Activated gamma-delta T cell treated with anti-CD3 and anti-CD28 coated beads, Interleukin-2, amount 50 U/mL, for 16 hours (primary cell): ENCODE measurements around the gene BUB1B.

ENCODE experiments used
- DNase-seq: peaks from one replicate; pipeline ENCODE4 v3.0.0-alpha.2; 2020; ENCODE audit warnings: low read depth

The BUB1B gene

DNA sequence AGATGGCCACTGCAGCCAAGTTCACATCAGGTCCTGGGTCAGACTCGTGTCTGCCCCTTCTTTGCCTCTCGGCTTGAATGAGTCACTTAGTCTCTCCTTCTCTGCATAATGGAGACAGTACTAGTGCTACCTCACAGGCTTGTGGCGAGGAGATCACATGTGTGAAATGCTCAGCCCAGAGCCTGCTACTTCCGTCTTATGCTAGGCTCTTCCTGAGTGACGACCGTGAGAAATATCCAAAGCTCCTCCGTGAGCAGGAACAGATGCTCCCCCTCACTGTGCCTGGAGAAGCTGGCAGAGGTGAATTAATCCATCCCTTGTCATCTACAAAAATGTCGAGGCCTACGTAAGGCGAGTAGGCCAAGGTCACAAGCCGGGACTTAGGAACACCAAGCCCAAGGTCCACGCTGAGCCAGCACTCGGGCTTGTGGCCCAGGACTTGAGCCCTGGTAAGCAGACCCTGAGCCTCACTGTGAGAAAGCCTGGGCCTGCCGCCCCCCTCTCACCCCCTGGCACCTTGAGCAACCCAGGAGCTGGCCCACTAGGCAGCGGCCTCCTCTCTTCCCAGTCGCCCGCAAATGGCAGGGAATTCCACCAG is 95.9 kb downstream of the BUB1B start:
- DNase-seq, result no peak

DNA sequence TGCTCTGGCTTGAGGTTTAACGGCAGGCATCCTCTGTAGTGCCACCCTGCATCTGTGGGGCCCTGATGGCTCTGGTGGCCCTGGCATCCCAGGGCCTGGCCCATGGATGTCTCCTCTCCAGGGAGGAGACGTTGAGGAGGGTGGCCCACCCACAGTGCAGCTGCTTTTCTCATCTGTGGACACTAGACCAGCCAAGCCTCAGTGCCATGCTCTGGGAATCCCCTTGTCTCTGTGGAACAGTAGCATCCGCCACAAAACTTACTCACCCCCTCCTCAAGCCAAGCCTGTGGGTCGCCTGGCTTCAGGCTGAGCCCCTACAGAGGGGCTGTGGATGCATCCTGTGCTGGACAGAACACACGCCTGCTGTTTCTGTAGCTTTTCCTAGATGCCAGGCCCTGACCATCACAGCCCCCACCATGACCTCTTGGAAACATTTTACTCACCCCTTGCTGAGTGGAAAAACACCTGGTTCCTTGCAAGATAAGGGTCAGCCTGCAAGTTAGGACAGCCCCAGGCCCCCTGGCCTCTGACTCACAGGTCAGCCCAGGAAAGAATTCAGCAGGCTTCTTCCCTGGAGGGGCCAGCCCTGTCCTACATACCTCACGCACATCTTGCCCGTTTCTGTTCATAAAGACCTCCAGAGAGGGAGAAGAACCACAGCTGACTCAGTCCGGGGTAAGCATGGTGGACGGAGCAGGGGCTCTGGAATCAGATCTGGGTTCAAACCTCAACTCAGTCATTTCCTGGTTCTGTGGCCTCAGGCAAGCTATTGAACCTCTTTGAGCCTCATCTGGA is 97.0 kb downstream of the BUB1B start:
- no peak for DNase-seq

DNA sequence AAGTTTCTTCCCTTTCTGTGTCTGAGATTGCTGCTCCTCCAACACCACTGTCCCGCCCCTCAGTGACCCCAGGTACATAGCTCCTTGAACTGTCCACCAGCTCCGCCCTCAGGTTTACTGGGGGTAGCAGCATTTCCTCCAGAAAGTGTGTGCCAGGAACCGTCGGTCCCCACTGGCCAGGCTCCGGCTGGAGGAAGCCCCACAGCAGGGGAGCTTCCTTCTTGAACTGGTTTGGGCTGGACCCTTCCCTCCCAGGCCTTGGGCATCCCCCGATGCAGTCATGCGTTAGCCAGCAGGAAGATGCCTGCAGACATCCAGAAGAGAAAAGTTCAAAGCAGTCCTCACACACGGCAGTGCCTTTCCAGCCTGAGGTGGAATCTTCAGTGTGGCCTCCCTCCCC is 97.7 kb downstream of the BUB1B start:
- no peak for DNase-seq

DNA sequence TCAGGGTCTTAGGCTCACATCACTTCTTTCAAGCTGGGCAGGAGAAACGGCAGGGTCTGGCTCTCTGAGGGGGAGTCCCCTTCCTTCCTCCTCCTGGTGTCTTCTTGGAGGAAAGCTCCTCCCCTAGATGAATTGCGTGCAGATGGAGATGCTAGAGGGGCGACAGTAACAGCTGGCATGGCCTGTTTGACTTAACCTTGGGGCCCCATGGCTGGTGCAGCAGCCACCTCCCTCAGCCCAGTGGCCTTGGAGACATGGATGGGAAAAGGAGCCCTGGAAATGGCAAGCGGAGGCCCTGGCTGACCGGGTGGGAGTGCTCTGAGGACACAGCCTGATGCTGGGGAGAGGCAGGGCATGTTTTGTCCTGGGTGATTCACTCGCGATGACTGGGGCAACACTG is 98.2 kb downstream of the BUB1B start:
- no peak for DNase-seq

DNA sequence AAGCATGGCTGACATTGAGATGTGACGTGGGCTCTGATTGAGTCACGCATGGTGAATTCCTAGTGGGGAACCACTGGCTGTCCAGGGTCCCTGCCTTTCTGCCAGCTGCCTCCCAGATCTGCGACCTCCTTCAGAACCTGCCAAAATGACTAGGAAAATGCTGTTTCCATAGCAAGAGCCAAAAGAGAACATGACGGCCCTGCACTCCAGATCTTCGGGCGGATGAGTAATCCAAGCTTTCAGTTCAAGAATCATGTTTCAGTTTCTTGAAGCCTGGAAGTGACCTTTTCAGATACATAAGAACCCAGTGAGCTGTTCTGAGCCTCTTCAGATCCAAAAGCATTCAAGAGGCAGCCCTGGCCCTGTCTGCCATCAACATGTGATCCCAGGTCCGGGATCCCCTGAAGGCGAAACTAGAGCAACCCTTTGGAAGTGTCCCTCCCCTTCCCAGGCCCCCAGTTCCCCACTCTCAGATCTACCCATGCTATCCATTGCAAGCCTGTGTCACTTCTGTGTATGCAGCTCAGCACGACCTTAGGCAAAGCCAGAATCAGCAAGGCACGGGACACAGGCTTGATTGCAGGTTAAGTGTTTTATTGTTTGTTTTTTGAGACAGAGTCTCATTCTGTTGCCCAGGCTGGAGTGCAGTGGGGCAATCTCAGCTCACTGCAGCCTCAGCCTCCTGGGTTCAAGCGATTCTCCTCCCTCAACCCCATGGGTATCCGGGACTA is 102.3 kb downstream of the BUB1B start:
- DNase-seq, result no peak

DNA sequence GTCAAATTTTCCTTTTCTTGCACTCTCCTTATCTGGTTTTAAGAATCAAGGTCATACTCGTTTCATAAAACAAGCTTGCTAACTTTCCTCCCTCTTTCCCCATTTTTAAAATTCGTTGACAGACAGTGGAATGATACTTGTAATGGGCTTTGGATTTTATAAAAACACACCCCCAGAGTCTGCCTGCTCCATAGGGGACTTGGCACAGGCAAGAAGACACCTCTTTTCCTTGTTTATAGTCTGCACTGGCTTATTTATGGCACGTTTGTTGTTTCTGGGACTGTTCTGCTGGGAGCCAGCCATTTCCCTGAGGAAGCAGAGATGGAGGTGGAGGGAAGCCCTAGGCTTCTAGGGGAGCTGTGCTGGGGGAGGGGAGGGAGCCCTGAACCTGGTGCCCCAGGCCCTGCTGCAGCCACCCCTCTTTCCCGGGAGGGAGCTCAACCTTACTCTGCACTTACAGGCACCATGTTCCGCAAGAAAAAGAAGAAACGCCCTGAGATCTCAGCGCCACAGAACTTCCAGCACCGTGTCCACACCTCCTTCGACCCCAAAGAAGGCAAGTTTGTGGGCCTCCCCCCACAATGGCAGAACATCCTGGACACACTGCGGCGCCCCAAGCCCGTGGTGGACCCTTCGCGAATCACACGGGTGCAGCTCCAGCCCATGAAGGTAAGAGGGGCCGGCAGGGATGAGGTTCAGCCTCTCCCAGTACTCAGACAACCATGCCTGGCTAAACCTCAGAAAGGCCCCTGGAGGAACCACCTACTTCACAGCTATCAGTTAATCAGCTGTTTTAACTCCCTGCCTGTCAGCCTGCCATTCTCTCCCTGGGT is 103.7 kb downstream of the BUB1B start:
- DNase-seq, result no peak

DNA sequence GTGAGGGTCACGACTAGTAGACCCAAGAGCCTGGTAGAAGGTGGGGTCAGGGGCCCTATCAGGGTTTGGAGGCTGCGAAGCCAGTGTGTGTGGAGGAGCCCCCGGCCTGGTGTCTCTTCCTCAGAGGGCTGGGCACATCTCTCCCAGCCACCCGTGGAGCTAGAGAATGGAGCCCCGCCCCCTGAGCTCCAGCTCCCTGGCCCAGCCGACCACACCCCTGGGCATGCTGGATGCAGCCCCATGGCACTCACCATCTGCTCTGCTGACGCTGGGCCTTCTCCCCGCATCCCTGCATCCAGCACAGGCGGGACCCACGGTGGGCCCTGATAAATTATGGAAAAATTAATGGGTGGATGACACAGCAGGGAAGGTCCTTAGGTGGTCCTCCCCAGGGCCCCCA is 104.5 kb downstream of the BUB1B start:
- no peak for DNase-seq

DNA sequence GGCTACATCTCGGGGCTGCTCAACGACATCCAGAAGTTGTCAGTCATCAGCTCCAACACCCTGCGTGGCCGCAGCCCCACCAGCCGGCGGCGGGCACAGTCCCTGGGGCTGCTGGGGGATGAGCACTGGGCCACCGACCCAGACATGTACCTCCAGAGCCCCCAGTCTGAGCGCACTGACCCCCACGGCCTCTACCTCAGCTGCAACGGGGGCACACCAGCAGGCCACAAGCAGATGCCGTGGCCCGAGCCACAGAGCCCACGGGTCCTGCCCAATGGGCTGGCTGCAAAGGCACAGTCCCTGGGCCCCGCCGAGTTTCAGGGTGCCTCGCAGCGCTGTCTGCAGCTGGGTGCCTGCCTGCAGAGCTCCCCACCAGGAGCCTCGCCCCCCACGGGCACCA is 105.0 kb downstream of the BUB1B start:
- DNase-seq, result no peak

DNA sequence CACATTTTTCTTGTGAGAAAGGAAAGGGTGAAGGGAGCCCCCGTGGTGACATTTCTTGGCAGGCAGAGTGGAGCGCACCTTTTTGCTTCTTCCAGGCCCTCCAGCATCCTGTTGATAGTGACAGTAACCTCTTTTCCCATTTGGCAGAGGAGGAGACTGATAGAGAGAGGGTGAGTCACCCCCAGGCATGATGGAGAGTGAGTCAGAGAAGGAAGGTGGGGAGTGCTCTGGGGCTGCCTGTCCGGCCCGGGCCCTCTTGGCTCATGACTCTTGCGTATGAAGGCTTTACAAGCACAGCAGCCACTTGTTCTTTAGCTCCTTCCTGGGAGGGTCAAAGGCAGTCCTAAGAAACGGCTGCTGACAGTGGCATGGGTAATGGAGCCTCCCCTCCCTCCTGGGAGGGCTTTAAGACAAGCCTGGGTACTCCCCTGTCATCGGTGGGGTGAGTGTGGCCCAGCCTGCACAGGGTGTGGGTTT is 106.0 kb downstream of the BUB1B start:
- DNase-seq, result no peak

DNA sequence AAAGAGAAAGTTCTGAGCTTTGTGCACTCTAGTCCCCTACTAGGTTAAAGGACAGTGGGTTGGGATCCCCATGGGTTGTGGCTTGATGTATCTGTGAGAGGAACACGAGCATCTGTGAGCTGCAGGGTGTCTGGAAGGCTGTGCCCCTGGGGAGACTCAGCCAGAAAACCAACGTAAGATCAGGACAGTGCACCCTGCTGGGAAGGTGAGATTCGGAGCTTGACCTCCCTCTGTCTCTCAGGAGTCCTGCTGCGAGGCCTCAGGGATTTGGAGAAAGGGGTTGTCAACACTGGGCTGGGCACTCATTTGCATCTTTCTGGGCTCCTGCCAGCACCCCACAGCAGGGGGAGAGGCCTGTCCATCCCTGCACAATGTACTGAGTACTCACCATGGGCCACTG is 106.8 kb downstream of the BUB1B start:
- DNase-seq, result no peak

DNA sequence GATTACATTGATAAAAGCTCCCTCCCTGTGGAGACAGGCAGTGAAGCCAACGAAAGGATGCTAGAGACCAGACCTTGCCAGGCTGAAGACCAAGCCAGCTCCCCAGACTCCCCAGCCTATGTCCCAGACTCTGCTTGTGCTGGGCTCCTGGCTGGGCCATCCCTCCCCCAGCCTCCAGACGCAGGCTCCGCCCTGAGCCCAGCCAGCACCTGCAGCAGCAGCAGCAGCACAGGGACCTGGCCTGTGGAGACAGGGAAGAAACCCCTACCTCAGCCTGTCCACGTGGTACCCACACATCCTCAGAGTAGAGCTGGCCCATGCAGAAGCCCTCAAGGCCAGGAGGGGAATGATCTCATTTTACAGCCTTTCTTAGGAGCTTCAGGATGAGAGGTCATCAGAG is 108.7 kb downstream of the BUB1B start:
- DNase-seq, result no peak

DNA sequence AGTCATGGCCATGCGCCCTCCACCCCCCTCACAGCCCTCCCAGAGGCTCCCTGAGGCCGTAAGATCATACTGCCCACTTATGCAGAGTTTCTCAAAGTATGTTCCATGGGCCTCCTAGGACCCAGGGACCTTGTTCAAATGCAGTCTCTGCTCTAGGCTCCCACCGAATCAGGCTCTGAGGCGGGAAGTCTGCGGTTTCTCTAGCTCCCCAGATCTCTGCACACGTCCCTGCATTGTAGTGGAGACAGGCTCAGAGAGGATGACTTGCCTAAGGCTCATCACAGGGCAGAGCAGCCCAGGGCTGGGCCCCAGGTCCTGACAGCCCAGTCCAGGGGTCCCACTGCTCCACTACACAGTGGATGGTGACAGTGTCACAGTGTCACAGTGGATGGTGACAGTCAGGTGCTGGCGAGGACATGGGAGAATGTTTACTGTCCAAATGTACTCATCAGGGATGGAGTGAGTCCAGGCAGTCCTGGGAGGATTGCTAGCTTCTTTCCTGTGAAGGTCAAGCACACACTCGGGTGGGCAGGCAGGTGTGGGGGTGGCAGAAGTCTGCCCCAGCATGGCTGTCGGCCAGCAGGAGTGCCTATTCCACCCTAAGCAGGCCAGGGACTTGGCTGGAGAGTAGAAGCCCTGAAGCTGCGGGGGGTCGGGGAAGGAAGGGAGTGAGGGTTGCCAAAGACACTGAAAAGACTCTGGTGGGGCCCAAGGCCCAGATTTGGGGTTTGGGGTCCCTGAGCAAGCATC is 109.6 kb downstream of the BUB1B start:
- no peak for DNase-seq
